Measurements from ENCODE around the gene KCNH2.

KCNH2 gene

DNA sequence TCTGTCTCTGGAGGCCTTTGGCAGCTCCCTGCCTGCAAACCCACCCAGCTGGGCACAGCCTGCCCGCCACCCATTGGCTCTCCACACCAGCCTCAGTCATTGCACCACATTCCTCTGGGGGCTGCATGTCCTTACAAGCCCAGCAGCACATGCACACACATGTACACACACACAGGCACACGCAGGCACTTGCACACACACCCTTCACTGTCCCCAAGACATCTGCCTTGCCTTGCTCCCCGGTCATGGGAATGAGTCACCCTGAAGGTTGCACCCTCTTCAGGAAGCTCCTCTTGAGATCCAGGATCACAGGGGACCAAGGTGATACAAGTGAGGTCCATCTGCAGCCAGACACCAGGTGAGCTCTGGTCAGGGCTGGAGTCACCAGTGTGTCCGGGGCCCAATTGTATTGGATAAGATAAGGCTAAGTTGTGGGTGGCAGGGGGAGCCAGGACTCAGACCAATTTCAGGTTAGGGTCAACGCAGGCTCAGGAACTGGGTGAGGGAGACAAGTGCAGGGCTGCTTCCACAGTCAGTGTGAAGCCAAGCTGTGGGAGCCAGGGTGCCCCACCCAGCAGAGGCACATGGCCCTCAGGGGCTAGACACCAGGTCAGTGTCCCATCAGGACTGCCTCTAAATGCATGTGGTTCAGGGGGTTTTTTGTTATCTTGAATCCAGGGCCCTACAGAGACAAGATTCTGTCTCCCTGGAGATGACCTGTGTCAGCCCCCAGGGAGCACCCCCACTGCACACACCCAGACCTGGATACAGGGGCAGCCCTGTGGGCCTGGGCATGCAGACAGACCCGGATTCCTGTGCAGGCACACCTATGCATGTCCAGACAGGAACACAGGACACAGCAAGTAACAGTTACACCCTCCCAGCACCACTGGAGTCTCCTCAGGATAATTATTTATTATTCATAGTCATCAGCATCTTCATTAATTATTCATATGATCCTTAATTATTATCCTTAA is 33.8 kb downstream of the KCNH2 start:
- ChIA-PET CTCF (interaction anchor here (0.6 kb wide), 1 partner anchor 133 kb away, joined by 5 read pairs; no protein-coding TSS in a partner anchor), POLR2A (interaction anchor here (1.2 kb wide), 1 partner anchor 9 kb away, joined by 4 read pairs; no protein-coding TSS in a partner anchor)
- TF ChIP-seq, protein P1, sequence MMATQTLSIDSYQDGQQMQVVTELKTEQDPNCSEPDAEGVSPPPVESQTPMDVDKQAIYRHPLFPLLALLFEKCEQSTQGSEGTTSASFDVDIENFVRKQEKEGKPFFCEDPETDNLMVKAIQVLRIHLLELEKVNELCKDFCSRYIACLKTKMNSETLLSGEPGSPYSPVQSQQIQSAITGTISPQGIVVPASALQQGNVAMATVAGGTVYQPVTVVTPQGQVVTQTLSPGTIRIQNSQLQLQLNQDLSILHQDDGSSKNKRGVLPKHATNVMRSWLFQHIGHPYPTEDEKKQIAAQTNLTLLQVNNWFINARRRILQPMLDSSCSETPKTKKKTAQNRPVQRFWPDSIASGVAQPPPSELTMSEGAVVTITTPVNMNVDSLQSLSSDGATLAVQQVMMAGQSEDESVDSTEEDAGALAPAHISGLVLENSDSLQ (IDR thresholded peaks at IDR 0.05), result no peak
- no peak for TF ChIP-seq SP1 (IDR thresholded peaks at IDR 0.05)
- no peak for TF ChIP-seq ARNT (IDR thresholded peaks at IDR 0.05)
- TF ChIP-seq SUZ12 (IDR thresholded peaks at IDR 0.05), result no peak
- no peak for TF ChIP-seq NFRKB (IDR thresholded peaks at IDR 0.05)
- no peak for DNase-seq (ENCODE audit: extremely low spot score)

DNA sequence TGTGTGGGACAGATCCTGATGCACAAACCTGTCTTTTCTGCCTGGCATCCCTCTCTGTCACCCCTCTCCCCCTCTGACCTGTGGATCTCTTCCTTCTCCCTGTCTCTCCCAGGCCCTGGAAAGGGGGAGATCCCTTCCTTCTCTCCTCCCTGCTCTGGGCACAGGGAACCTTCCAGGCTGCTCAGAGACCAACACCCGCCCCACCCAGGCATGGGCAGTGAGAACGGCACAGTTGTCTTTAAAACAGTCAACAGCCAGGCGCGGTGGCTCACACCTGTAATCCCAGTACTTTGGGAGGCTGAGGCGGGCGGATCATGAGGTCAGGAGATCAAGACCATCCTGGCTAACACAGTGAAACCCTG is 34.7 kb downstream of the KCNH2 start:
- TF ChIP-seq L3MBTL2 (conservative IDR thresholded peaks at IDR 0.05) (no peak), HDGF (IDR thresholded peaks at IDR 0.05; ENCODE audit: borderline replicate concordance) (no peak), ZNF384 (IDR thresholded peaks at IDR 0.05) (no peak), LEF1 (IDR thresholded peaks at IDR 0.05; ENCODE audit: borderline replicate concordance) (no peak)
- TF ChIP-seq, protein P1 (IDR thresholded peaks at IDR 0.05), result no peak
- ChIA-PET POLR2A (no interaction called here), CTCF (no interaction called here)
- no peak for DNase-seq (ENCODE audit: extremely low spot score)

DNA sequence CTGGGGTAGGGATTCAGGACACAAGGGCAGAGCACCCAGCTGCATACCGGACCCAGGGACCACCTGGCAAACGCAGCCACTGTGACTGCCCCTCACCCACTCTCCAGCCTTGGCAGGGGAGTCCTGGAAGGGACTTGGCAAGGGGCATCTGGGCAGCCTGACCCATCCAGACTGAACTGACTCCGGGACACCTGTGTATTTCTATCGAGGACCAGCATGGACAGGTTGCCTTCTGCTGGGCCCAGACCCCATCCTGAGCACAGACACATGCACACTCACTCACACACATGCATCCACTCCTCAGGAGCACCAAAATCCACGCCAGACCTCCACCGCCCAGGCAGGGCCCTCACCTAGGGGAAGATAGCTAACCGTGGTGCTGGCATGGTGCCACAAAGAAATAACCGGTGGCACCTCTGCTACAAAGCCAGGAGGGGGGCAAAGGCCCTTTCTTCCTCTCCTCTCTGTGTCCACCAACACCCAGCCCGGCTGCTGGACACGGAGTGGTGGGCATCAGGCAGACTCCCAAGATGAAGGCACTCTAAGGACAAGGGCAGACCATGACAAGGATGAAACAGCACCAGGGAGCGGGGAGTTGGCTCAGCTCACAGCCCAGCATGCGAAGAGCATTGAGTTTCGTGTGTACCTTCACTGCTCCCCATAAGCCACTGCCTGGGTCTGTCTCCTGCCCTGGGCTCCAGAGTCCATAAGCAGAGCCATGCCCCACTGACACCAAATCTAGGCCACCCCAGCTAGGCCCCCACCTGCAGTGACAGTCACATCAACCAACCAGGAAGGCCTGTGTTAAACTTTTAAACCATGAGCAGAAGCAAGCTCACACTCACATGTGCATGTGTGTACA is 35.3 kb downstream of the KCNH2 start:
- no peak for DNase-seq (ENCODE audit: extremely low spot score)
- no peak for TF ChIP-seq ARNT (IDR thresholded peaks at IDR 0.05)
- no peak for TF ChIP-seq CTBP1 (IDR thresholded peaks at IDR 0.05; ENCODE audit: borderline replicate concordance)
- no peak for TF ChIP-seq ZNF384 (IDR thresholded peaks at IDR 0.05)
- TF ChIP-seq SUZ12 (IDR thresholded peaks at IDR 0.05), result no peak
- no peak for TF ChIP-seq HDGF (IDR thresholded peaks at IDR 0.05; ENCODE audit: borderline replicate concordance)
- no peak for TF ChIP-seq BHLHE40 (IDR thresholded peaks at IDR 0.05; ENCODE audit: borderline replicate concordance)
- TF ChIP-seq FOXM1 (IDR thresholded peaks at IDR 0.05; ENCODE audit: borderline replicate concordance), result no peak
- TF ChIP-seq SP1 (IDR thresholded peaks at IDR 0.05), result no peak
- TF ChIP-seq FOXK2 (IDR thresholded peaks at IDR 0.05), result no peak
- ChIA-PET CTCF (no interaction called here), POLR2A (no interaction called here)

DNA sequence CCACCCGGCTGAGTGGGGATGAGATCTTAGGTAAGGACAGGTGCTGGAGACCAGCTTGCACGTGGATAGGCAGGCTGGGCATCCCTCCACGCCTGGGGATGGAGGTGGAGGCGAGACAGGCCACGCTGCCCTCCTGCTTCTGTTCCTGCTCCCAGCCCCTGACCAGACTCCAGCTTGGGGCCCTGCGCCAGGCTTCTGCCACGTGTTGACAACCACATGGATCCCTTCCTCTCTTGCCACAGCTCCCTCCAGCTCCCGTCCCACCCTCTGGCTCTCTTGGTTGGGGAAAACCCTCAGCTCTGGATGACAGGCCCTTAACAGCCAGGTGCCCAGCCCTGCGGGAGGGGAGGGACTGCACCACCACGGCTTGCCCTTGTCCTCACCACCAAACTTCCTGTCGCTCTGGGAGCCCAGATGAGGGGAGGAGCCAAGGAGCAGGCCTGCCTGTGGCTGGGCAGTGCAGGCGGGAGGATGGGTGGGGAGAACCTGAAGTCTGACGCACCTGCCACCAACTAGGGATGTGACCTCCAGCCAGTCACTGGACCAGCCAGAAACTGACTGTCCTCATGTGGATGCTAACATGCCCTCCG is 36.0 kb downstream of the KCNH2 start:
- TF ChIP-seq, protein P1 (IDR thresholded peaks at IDR 0.05), result no peak
- no peak for TF ChIP-seq L3MBTL2 (conservative IDR thresholded peaks at IDR 0.05)
- no peak for TF ChIP-seq SP1 (IDR thresholded peaks at IDR 0.05)
- no peak for TF ChIP-seq FOXK2 (IDR thresholded peaks at IDR 0.05)
- TF ChIP-seq LEF1 (IDR thresholded peaks at IDR 0.05; ENCODE audit: borderline replicate concordance), result no peak
- TF ChIP-seq ELF4 (IDR thresholded peaks at IDR 0.05), result no peak
- no peak for TF ChIP-seq CTBP1 (IDR thresholded peaks at IDR 0.05; ENCODE audit: borderline replicate concordance)
- no peak for TF ChIP-seq HDGF (IDR thresholded peaks at IDR 0.05; ENCODE audit: borderline replicate concordance)
- no peak for TF ChIP-seq ARNT (IDR thresholded peaks at IDR 0.05)
- no peak for TF ChIP-seq BHLHE40 (IDR thresholded peaks at IDR 0.05; ENCODE audit: borderline replicate concordance)
- TF ChIP-seq NFRKB (IDR thresholded peaks at IDR 0.05), result no peak
- no peak for TF ChIP-seq TARDBP (IDR thresholded peaks at IDR 0.05)
- POLR2A ChIA-PET, result no interaction called here
- DNase-seq (ENCODE audit: extremely low spot score), result no peak
- CTCF ChIA-PET, result no interaction called here

DNA sequence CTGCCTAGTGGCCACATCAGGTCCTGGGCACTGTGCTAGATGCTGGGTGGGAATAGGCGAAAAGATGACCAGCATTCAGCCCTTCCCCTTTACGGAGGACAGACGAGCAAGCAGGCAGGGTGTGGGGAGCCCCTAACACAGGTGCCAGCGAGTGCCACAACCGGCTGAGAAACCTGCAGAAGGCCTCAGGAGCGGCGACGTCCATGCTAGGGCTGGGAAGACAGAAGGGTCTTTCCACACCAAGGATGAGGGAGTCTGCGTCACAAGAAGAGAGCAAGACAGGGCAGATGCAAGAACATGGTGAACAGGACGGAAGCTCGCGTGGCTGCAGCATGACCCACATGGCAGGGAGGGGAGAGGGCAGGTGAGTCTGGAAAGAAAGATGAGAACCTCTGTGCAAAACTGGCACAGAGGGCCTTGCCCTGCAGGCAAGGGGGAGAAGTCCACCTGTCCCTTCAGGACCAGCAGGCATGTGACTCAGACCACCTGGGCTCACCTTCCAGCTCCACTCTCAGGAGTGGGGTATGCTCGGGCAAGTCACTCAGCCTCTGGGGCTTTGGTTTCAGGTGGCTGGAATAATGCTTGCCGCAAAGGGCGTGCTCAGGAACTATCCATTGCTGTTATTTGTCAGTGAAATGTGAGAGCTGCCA is 36.6 kb downstream of the KCNH2 start:
- DNase-seq (ENCODE audit: extremely low spot score), result no peak
- POLR2A ChIA-PET, result no interaction called here
- CTCF ChIA-PET, result no interaction called here
- TF ChIP-seq FOXK2 (IDR thresholded peaks at IDR 0.05) (no peak), L3MBTL2 (conservative IDR thresholded peaks at IDR 0.05) (no peak), ZNF384 (IDR thresholded peaks at IDR 0.05) (no peak), ELF4 (IDR thresholded peaks at IDR 0.05) (no peak), HDGF (IDR thresholded peaks at IDR 0.05; ENCODE audit: borderline replicate concordance) (no peak), CTBP1 (IDR thresholded peaks at IDR 0.05; ENCODE audit: borderline replicate concordance) (no peak), BHLHE40 (IDR thresholded peaks at IDR 0.05; ENCODE audit: borderline replicate concordance) (no peak)
- TF ChIP-seq, protein P1 (IDR thresholded peaks at IDR 0.05), result no peak

All from HEK293T (cell line).